ENCODE data around the gene LRCH4.

LRCH4 gene
- 58.9 to 59.7 reads per million in 2 donors for total RNA-seq

GRCh38 chr7:100585511-100586265 is at the start of gene LRCH4:
Gene LRCH4 (minus strand): TSS chr7:100586129. CDS start chr7:100586100, 29 bp downstream.
- peak in 3 of 5 experiments; percentile 39 to 66 (median 58) for DNase-seq

GRCh38 chr7:100632951-100633717 is 47.2 kb upstream of the LRCH4 start:
- DNase-seq = peak in 4 of 5 experiments; percentile 37 to 74 (median 48)

GRCh38 chr7:100630066-100630465 is 44.1 kb upstream of the LRCH4 start:
- no peak for DNase-seq

- DNase-seq = peak in 1 of 5 experiments; percentile 33
Measured at GRCh38 chr7:100629117-100629716, 43.3 kb upstream of the LRCH4 start.

DNA sequence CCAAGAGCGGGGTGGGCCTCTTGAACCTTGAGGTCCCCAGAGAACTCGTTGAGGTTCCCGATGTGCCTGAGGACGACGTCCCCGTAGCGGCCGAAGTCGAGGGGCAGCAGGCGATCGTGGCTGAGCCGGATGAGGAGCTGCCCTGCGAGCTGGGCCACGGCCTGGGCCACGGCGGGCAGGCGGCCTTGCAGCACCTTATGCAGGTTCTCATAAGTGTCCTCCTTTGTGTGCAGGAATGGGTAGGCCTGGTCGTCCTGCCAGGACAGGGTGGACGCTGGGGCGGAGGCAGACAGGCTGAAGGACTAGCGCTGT is 41.3 kb upstream of the LRCH4 start:
- no peak for DNase-seq

GRCh38 chr7:100626530-100627237 is 40.8 kb upstream of the LRCH4 start:
- peak; percentile 75 to 96 (median 81) for DNase-seq

DNA sequence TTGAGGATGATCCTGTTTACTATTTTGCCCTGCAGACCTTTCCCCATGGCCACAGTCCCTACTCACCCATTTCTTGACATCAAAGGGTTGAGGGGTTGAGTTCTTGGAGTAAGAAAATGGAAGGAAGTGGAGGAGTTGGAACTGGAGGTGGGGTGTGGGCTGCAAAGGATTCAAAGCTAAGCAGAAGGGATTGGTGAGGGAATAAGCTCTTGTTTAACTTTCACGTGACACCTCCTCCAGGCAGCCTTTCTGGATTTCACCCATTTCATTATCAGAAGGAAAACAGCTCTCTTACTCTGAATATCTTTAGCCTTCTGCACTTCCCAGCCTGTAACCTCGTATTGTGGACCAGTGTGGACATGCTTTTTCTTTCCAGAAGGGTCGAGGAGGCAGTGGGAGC is 40.1 kb upstream of the LRCH4 start:
- no peak for DNase-seq

- no peak for DNase-seq
Measured at GRCh38 chr7:100623951-100624824, 38.3 kb upstream of the LRCH4 start.

DNA sequence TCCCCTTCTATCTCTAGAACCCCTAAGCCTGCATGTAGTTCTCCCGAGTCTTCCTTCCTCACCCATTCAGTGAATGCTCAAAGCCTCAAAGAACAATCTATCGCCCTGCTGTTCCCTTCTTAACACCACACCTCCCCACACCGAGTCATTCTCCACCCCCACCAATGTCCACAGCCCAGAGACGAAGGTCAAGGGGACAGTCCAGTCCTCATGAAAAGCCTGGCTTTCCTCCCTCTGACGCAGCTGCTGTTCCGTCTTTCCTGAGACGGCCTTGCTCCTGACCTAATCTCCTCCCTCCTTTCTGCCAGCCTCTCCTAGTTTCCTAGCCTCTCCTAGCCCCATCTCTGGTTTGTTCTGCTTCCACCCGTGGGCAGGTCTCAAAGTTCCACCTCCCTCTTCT is 35.6 kb upstream of the LRCH4 start:
- DNase-seq = no peak

- DNase-seq = no peak
Measured at GRCh38 chr7:100620804-100621203, 34.9 kb upstream of the LRCH4 start.

DNA sequence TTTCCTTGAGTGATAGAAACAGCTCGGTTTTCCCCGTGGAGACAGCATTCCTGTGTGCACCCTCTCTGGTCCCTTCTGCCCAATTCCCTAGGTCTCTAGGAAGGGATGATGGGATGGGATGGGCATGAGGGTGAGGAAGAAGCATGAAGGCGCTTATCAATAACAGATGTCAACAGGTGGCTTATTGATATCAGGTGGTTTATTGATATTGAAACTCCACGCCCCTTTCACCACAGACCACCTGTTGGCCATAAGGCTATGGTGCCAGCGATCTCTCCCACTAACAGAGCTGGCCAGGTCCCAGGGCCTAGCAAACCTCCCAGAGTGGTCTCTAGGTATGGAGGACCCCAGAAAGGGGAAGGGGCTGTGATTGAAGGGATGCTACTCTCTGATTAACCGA is 34.3 kb upstream of the LRCH4 start:
- no peak for DNase-seq

DNA sequence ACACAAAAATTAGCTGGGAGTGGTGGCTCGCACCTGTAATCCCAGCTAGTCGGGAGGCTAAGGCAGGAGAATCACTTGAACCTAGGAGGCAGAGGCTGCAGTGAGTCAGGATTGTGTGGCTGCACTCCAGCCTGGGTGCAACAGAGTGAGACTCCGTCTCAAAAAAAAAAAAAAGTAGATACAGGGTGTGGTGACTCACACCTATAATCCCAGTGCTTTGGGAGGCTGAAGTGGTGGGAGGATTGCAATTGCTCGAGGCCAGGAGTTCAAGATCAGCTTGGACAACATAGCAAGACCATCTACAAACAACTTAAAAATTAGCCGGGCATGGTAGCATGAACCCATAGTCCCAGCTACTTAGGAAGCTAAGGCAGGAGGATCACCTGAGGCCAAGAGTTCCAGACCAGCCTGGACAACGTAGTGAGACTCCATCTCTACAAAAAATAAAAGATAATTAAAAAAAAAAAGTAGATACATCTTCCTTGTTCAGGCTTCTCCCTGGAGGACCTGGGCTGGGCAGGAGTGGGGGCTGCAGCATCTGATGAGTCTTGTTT is 28.5 kb upstream of the LRCH4 start:
- DNase-seq = no peak

DNA sequence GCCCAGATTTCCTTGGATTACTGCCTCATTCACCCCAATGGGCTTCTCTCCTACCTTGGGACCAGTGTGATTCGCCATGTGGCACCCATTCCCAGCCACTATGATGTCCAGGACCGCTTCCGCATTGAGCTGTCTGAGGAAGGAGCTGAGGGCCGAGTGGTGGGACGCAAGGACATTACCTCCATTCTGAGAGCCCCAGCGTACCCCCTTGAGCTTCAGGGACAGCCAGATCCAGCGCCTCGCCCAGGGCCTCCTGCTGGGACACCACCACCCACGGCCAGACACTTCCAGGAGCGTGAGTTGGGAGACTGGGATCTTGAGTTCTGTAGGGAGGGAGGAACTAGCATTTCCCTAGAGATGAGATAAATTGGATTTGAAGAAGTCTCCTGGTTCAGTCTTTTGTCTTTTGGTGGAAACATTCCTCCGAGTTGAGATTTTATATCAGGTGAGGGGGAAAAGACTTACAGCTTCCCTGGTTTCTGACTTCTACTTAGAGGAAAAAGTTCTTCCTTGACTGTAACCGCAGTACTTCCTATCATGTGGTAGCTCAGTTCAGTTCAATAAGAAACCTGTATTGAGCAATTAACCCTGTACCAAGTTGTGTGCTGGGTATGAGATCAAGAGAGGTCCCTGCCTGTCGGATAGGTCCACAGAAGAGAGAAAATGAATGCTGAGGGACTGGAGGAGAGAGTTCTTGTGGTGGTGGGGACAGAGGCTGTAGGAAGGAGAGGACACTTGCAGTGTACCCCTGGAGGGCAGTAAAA is 27.7 kb upstream of the LRCH4 start:
- DNase-seq = peak in 1 of 5 experiments; percentile 35

GRCh38 chr7:100612730-100613390 is 26.9 kb upstream of the LRCH4 start:
- DNase-seq = peak in 1 of 5 experiments; percentile 54

GRCh38 chr7:100611983-100612729 is 26.2 kb upstream of the LRCH4 start, which contains the start of gene MOSPD3:
Gene MOSPD3 (plus strand): TSS chr7:100612540. CDS start chr7:100612792, 252 bp downstream.
- DNase-seq = peak; percentile 96 to 99 (median 96)

DNA sequence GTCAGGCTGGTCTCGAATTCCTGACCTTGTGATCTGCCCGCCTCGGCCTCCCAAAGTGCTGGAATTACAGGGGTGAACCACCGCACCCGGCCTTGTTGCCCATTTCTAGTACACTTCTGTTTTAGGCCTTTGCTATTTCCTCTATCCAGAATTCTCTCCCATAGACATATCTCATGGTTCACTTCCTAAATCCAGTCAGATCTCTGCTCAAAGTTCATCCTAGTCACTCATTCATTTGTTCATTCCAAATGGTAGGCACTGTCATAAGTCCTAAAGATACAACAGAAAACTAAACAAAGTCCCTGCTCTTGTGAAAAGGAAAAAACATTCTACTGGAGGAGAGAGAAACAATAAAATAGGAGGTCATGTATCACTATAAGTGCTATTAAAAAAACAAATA is 24.0 kb upstream of the LRCH4 start:
- DNase-seq = no peak

DNA sequence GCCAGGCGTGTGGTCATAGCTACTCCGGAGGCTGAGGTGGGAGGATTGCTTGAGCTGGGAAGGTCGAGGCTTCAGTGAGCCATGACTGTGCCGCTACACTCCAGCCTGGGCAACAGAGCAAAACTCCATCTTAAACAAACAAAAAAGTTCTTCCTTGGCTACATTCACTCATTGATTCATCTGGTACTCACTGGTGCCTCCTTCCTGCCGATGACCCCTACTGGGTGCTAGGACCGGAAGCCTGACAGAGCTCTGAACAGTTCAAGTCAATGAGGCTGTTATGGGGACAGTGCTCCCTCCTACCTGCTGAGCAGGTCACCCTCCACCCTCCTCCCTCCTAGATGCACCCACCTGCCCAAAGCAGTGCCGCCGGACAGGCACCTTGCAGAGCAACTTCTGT is 21.2 kb upstream of the LRCH4 start:
- no peak for DNase-seq

GRCh38 chr7:100606313-100606712 is 20.4 kb upstream of the LRCH4 start:
- DNase-seq = no peak
